Common myeloid progenitor, CD34-positive (primary cell): ENCODE results near the gene TEAD4.

Source experiments
- CTCF ChIA-PET: fragments of 350-600 bp; sonication (Branson Sonifier 250); formaldehyde crosslinking; loops from one replicate; lab custom pipeline; 2021; ENCODE audit warnings: antibody characterized with exemption; lab: Charles Lee
- POLR2A ChIA-PET: fragments of 350-600 bp; sonication (Branson Sonifier 250); formaldehyde crosslinking; loops from one replicate; lab custom pipeline; 2021; ENCODE audit warnings: antibody characterized with exemption; lab: Charles Lee
- DNase-seq, 3 donors: peaks; one replicate each; pipeline versions ENCODE4 v3.0.0 to v3.0.0-alpha.2; 2013
- H3K27ac ChIP-seq, 2 experiments: 1 replicate in 1 of 2; 2 replicates in 1 of 2; pipeline ENCODE4 v1.7.0; 2013; ENCODE audit warnings: inconsistent platforms in 2 of 2, low read length in 2 of 2, mild to moderate bottlenecking in 2 of 2, low read depth in 1 of 2, moderate library complexity in 1 of 2; ENCODE audit not compliant: severe bottlenecking in 2 of 2, insufficient read depth in 1 of 2, poor library complexity in 1 of 2
- H3K27me3 ChIP-seq, 5 experiments: replicated peaks in 2 of 5; 1 replicate in 3 of 5; 2 replicates in 2 of 5; pipeline versions ENCODE4 v1.6.1 to v1.7.0; 2013; ENCODE audit warnings: low read length in 4 of 5, mild to moderate bottlenecking in 2 of 5, moderate library complexity in 2 of 5, inconsistent platforms in 1 of 5; ENCODE audit not compliant: insufficient read depth in 5 of 5, control insufficient read depth in 4 of 5
- H3K36me3 ChIP-seq, 4 experiments: 1 replicate in 2 of 4; 2 replicates in 2 of 4; pipeline versions ENCODE4 v1.6.1 to v1.7.0; 2013; ENCODE audit warnings: low read length in 3 of 4, control low read depth in 1 of 4, mild to moderate bottlenecking in 1 of 4; ENCODE audit not compliant: control insufficient read depth in 4 of 4, insufficient read depth in 4 of 4
- H3K4me1 ChIP-seq, 4 experiments: 1 replicate in 3 of 4; 2 replicates in 1 of 4; pipeline versions ENCODE4 v1.6.1 to v1.7.1; 2013; ENCODE audit warnings: low read length in 3 of 4, mild to moderate bottlenecking in 3 of 4, control low read depth in 1 of 4, inconsistent platforms in 1 of 4, moderate library complexity in 1 of 4; ENCODE audit not compliant: control insufficient read depth in 4 of 4, insufficient read depth in 4 of 4; ENCODE audit errors: control extremely low read depth in 1 of 4
- H3K4me3 ChIP-seq, 7 experiments: 1 replicate in 4 of 7; 2 replicates in 3 of 7; pipeline versions ENCODE4 v1.5.1 to v1.7.0; 2013; ENCODE audit warnings: mild to moderate bottlenecking in 7 of 7, low read length in 6 of 7, moderate library complexity in 6 of 7, inconsistent platforms in 2 of 7, low read depth in 2 of 7, control low read depth in 1 of 7; ENCODE audit not compliant: insufficient read depth in 4 of 7, control insufficient read depth in 1 of 7; ENCODE audit errors: extremely low read depth in 1 of 7
- H3K9me3 ChIP-seq, 5 experiments: 1 replicate in 4 of 5; 2 replicates in 1 of 5; pipeline versions ENCODE4 v1.6.1 to v1.7.1; 2013; ENCODE audit warnings: low read length in 4 of 5, mild to moderate bottlenecking in 2 of 5, inconsistent platforms in 1 of 5, low read depth in 1 of 5, moderate library complexity in 1 of 5; ENCODE audit not compliant: control insufficient read depth in 4 of 5, insufficient read depth in 2 of 5; ENCODE audit errors: control extremely low read depth in 1 of 5
- WGBS: methylation state at CpG from one replicate; pipeline ENCODE4 v1.1.5; 2013; ENCODE audit not compliant: insufficient coverage; 5-methylcytosine and 5-hydroxymethylcytosine counted together

The TEAD4 gene

DNA sequence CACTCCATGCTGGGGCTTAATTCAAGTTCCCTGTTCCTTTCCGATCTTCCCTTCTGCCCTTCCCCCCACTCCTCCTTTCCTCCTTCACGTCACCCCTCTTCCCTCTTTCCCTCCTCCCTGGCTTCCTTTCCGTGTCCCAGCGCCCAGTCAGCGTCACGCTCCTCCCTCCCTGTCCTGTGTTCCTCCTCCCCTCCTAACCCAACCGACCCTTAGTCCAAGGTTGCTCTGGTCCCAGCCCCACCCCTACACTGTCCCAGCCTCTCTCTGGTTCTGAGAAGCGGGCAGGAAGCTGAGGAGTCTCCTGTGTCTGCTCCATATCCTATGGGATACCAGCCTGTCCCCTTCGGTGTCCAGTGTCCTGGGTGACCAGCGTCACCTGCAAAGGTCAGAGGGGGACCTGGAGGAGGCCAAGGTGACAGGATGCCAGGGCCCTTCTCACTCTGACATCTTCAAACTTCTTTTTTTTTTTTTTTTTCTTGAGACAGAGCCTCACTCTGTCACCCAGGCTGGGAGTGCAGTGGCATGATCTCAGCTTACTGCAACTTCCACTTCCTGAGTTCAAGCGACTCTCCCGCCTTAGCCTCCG, 61.7 kb downstream of the TEAD4 start:
- ChIA-PET CTCF (no interaction called here), POLR2A (interaction anchor here (0.6 kb wide), 1 partner anchor 15 kb away, joined by 3 read pairs; no protein-coding TSS in a partner anchor)
- Histone ChIP-seq H3K27ac (no peak overlapping the region), H3K27me3 (no peaks in the 10 kb centered on the region), H3K36me3 (no peaks in the 10 kb centered on the region), H3K9me3 (no peaks in the 10 kb centered on the region), H3K4me1 (no peaks in the 10 kb centered on the region), H3K4me3 (no peak overlapping the region)
- WGBS: 98% methylated on average over 10 of the region's 13 CpGs
- DNase-seq: no peak

DNA sequence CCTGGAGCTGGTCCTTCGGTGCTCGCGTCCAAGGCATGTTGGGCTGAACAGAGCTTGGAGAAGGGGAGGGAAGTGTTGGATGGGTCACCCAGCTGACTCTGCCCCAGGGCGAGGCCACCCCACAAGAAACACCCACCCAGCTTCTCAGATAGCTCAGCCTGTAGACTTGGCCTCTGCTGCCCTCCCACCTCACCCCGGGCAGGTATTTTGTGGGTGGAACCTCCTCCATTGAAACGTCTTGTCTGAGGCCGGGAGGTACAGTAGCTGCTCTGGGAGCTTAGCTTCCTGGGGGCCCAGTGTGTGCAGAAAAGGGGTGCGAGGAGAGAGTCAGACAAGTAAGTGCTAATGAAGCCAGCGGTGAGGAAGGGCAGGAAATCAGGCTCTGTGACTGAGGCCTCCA, 63.2 kb downstream of the TEAD4 start:
- POLR2A ChIA-PET: no interaction called here
- no peaks in the 10 kb centered on the region for H3K4me1 ChIP-seq
- H3K36me3 ChIP-seq: no peaks in the 10 kb centered on the region
- no peaks in the 10 kb centered on the region for H3K9me3 ChIP-seq
- DNase-seq: no peak
- CTCF ChIA-PET: interaction anchor here (1.0 to 1.5 kb wide), 3 partner anchors 8 to 31 kb away, joined by 3 to 5 read pairs (median 3); no protein-coding TSS in a partner anchor
- no peak overlapping the region for H3K27ac ChIP-seq
- WGBS: 100% methylated on average over 4 of the region's 9 CpGs
- no peak overlapping the region for H3K4me3 ChIP-seq
- H3K27me3 ChIP-seq: no peaks in the 10 kb centered on the region

DNA sequence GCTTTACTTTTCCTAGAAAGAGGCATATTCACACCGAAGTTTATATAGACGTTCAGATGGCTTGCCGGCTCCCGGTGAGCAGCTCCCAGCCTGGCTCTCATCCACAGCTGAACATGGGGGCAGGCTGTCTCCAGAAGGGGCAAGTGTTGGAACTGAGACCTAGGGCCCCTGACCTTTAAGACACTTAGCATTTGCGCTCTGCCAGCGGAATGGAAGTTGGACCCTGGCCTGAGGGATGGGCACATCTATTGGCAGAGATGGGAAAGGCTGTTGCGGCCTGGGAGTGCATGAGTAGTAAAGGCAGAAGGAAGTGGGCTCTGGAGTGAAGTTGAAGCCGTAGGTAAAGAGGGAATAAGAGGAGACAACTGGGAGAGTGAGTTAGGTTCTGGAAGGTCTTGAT, 63.8 kb downstream of the TEAD4 start:
- Histone ChIP-seq H3K27ac (no peak overlapping the region), H3K27me3 (no peaks in the 10 kb centered on the region), H3K4me3 (no peak overlapping the region), H3K4me1 (no peaks in the 10 kb centered on the region), H3K9me3 (no peaks in the 10 kb centered on the region), H3K36me3 (no peaks in the 10 kb centered on the region)
- 97% methylated on average over 8 of the region's 8 CpGs for WGBS
- ChIA-PET POLR2A (no interaction called here), CTCF (interaction anchor here (0.9 to 1.5 kb wide), 3 partner anchors 7 to 11 kb away, joined by 3 to 5 read pairs (median 3); no protein-coding TSS in a partner anchor)
- DNase-seq: no peak

DNA sequence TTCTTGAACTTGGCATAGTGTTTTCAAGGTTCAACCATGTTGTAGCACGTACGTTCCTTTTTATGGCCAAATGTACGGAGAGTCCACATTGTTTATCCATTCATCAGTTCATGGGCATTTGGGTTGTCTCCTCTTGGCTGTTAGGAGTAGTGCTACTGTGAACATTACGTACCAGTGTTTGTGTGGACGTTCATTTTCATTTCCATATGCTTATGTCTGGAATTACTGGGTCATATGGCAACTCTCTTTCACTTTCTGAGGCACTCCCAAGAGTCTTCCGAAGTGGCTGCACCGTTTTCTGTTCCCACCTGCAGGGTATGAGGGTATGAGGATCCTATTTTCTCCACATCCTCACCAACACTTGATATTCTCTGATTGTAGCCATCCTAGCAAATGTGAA, 68.9 kb downstream of the TEAD4 start:
- Histone ChIP-seq H3K36me3 (no peaks in the 10 kb centered on the region), H3K4me3 (no peak overlapping the region), H3K27me3 (no peaks in the 10 kb centered on the region), H3K27ac (no peak overlapping the region), H3K4me1 (no peaks in the 10 kb centered on the region), H3K9me3 (no peaks in the 10 kb centered on the region)
- CTCF ChIA-PET: interaction anchor here (1.3 to 1.7 kb wide), 2 partner anchors 14 to 78 kb away, joined by 3 to 5 read pairs; no protein-coding TSS in a partner anchor
- no peak for DNase-seq
- 75% methylated on average over 4 of the region's 7 CpGs for WGBS
- POLR2A ChIA-PET: no interaction called here

DNA sequence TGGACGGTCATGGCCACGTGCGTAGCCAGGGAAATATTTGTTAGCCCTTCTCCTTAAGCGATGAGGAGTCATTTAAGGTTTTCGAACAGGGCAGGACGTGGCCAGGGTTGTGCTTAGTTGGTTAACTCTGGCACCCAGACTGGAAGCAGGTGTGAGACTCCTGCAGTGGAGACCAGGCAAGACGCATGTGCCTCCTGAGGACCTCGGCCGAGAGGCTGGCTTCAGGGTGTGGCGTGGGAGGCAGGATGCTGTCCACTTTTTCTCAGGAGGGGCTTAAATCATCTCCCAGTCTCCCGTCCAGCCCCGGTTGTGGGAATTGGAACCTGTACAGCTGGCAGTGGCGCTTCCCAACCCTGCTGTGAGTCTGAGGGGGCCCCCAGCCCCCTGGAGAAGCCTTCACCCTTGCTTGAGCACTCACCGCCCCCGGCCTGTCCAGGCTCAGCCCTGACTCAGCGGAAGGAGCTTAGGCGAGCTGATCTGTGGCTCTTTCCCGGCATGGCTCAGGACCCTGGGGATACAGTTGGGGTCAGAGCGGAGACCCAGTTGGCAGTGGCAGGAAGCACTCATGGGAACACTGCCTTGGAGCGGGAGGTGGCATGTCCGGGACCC, 71.7 kb downstream of the TEAD4 start:
- no peak overlapping the region for H3K4me3 ChIP-seq
- CTCF ChIA-PET: interaction anchor here (1.2 to 2.3 kb wide), 5 partner anchors 9 to 185 kb away, joined by 3 to 10 read pairs (median 3); no protein-coding TSS in a partner anchor
- no peaks in the 10 kb centered on the region for H3K27me3 ChIP-seq
- H3K36me3 ChIP-seq: no peaks in the 10 kb centered on the region
- POLR2A ChIA-PET: no interaction called here
- no peak for DNase-seq
- no peaks in the 10 kb centered on the region for H3K9me3 ChIP-seq
- no peak overlapping the region for H3K27ac ChIP-seq
- 92% methylated on average over 19 of the region's 21 CpGs for WGBS
- H3K4me1 ChIP-seq: no peaks in the 10 kb centered on the region

DNA sequence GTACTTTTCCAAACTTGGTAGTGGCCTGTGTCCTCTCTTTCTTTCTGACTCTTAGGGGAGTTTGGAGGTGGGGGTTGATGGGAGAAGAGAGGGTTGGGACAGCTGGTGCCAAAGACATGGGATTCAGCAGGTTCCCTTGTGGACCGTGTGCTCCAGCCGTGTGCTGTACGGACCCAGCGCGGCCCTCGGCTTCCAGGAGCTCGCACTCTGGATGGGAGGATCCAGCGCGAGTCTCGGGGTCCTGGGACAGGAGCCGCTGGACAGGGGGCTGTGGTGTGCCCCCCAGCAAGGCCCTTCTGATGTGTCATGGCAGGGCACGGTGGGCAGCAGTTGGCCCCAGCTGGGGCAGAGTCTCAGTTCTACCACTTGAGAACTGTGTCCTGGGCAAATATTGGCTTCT, 73.0 kb downstream of the TEAD4 start:
- POLR2A ChIA-PET: no interaction called here
- CTCF ChIA-PET: interaction anchor here (0.8 to 2.3 kb wide), 5 partner anchors 10 to 1356 kb away, joined by 3 to 10 read pairs (median 3); no protein-coding TSS in a partner anchor
- Histone ChIP-seq H3K27me3 (no peaks in the 10 kb centered on the region), H3K36me3 (no peaks in the 10 kb centered on the region), H3K9me3 (no peaks in the 10 kb centered on the region), H3K4me1 (no peaks in the 10 kb centered on the region), H3K27ac (no peak overlapping the region), H3K4me3 (no peak overlapping the region)
- DNase-seq: no peak
- 89% methylated on average over 12 of the region's 12 CpGs for WGBS
